22Rv1 (cell line): Measurements from ENCODE around the gene SEC14L5.
A peak's percentile ranks its signal among the peaks of the same experiment; 100 is the strongest.

Experiments
- H3K27ac ChIP-seq: fragments of 450-650 bp; 2 replicates; pipeline ENCODE4 v1.5.1; 2017
- ZFX ChIP-seq: fragments of 450-650 bp; IDR thresholded peaks from 2 replicates; pipeline ENCODE4 v1.6.1; 2017; ENCODE audit warnings: antibody characterized with exemption, borderline replicate concordance
- TF ChIP-seq, protein P1 (sequence below): fragments of 450-650 bp; IDR thresholded peaks from 2 replicates; pipeline ENCODE4 v1.5.1; 2017; ENCODE audit warnings: mild to moderate bottlenecking

Gene SEC14L5

DNA sequence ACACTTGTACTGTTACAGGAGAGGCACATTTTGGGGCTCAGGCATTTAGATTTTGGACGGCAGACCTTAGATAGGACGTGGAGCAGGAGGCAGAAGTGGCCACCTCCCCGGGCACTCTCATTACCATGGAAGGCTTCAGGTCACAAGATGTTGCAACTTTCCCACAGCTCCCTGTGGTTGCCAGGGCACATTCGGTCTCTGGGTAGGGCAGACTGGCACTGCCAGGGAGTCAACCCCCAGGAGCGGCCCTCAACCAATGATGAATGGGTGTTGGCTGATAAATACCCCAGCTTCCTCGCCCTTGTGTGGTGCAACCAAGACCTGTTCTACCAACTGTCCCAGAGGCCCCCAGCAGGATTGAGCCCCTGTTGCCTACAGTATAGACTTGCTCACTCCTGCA is 64.4 kb downstream of the SEC14L5 start:
- TF ChIP-seq, protein P1, sequence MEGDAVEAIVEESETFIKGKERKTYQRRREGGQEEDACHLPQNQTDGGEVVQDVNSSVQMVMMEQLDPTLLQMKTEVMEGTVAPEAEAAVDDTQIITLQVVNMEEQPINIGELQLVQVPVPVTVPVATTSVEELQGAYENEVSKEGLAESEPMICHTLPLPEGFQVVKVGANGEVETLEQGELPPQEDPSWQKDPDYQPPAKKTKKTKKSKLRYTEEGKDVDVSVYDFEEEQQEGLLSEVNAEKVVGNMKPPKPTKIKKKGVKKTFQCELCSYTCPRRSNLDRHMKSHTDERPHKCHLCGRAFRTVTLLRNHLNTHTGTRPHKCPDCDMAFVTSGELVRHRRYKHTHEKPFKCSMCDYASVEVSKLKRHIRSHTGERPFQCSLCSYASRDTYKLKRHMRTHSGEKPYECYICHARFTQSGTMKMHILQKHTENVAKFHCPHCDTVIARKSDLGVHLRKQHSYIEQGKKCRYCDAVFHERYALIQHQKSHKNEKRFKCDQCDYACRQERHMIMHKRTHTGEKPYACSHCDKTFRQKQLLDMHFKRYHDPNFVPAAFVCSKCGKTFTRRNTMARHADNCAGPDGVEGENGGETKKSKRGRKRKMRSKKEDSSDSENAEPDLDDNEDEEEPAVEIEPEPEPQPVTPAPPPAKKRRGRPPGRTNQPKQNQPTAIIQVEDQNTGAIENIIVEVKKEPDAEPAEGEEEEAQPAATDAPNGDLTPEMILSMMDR = no peak
- TF ChIP-seq ZFX = no peak
- H3K27ac ChIP-seq = no peak overlapping the region

DNA sequence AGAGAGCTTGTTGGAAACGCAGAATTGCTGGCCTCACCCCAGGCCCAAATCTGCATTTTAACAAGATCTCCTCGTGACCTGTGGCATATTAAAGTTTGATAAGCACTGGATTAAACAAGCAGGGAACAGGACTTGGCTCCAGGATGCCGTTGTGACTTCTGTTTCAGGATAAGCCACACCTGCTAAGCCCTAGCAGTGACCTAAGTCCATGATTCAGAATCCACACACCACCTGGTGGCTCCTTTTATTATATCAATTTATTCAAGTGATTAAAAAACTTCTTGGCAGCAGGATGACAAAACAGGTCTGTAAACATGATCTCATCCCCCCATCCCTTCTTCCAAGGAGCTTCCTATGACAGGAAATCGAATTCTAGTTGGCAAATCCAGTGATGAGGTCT is 66.5 kb downstream of the SEC14L5 start:
- H3K27ac ChIP-seq = no peak overlapping the region
- TF ChIP-seq ZFX = no peak
- TF ChIP-seq, protein P1 = peak; percentile 35

DNA sequence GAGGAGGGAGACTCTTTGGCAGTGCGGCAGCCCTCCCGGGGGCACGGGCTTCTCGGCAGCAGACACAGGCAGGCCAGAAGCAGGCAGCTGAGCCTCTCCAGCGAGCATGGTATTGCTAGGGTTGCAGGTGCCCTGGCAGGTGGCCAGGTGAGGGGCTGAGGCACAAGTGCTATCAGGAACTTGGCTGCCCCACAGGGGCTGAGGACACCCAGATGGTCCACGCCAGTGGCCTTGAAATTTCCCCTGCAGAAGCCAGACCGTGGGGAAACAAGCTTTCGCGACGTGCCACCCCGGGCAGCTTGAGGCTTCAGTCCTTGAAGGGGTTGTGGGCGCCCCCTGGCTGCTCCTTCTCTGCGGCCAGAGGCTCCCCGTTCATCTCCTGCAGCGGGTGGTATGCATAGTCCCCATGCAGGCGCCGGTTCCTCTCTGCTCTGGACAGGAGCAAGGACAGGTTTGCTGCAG is 67.1 kb downstream of the SEC14L5 start:
- H3K27ac ChIP-seq = no peak overlapping the region
- no peak for TF ChIP-seq ZFX
- TF ChIP-seq, protein P1 = no peak

DNA sequence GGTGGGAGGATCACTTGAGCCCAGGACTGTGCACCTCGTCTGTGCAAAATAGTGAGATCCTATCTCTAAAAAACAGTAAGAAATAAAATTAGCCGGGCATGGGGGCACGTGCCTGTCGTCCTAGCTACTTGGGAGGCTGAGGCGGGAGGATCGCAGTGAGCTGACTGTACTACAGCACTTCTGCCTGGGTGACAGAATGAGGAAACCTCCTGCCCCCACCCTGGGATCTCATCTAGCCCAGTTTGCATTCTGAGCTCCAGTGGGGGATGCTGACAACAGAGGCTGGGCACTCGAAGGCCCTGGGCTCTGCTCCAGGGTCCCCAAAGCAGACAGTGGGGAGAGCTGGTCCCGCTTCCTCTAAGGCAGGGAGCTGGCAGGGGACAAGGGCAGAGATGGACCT is 68.5 kb downstream of the SEC14L5 start:
- no peak for TF ChIP-seq ZFX
- TF ChIP-seq, protein P1 = no peak
- no peak overlapping the region for H3K27ac ChIP-seq

DNA sequence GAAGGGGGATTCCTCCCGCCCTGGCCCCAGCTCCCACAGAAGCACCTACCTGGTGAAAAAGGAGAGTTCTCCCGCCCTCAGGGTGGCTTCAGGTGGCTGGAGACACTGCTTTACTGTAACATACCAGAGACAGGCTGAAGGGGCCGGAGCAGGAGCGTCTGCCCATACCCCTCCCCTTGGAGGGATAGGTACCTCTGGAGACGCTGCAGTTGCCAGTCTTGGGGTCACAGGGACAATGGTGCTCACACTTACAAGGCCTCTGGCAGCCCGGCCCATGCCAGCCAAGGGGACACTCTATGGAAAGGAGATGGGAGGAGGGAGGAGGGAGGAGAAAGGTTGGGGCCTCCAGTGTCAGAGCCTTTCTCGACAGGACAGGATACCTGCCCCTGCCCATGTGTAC is 69.0 kb downstream of the SEC14L5 start:
- TF ChIP-seq, protein P1 = no peak
- TF ChIP-seq ZFX = no peak
- H3K27ac ChIP-seq = no peak overlapping the region

DNA sequence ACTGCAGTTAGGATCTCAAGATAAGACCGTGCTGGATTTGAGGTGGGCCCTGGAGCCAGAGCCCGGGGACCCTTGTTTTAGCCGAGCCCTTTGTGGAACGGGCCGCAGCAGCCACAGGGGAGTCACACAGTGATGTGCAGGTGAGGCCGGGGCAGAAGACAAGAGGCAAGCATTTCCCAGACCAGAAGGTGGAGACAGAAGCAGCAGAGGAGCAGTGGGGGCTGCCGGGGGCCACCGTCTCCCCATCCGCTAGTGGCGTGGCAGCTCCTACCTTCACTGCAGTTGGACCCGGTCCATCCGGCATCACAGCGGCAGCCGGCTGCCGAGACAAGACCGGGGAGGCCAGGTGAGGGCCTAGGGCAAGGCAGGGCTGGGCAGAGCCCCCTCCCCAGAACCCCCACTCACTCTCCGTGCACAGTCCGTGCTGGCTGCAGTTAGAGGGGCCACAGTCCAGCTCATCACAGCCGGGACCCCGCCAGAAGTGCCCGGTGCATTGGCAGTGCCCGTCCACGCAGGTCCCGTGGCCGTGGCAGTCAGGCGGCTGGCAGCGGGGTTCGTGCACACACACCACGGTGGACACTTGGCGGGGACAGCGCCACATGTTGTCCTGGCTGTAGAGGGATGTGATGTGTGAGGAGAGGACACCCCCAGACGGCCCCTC is 69.6 kb downstream of the SEC14L5 start:
- H3K27ac ChIP-seq = no peak overlapping the region
- TF ChIP-seq, protein P1 = no peak
- TF ChIP-seq ZFX = no peak

DNA sequence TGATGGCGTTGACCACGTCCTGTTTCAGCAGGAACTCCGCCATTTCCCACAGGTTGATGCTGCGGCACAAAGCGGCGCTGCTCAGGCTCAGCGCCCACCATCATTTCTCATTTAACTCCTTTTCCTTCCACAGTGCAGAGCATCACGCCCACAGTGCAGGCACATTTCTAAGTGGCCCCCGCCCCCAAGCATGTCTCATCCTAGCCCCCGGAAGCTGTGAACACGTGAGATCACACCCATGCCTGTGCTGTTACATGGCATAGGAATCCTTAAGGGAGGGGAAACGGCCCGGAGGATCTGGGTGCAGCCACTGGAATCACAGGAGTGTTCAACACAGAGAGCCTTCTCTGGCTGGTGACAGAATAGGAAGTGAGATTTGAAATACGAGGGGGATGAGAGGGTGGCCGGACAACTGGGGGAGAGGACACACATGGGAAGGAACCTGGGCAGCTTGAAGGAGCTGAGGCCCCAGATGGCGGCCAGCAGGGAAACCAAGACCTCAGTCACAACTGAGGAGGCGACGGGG is 70.9 kb downstream of the SEC14L5 start:
- no peak for TF ChIP-seq ZFX
- TF ChIP-seq, protein P1 = no peak
- no peak overlapping the region for H3K27ac ChIP-seq
